ENCODE data around the gene TDRD1. TPM values are rescaled to one million over a fixed set of nuclear protein-coding genes. Genes with fewer than 3 reads are reported as not detected.
"Not testable (repeated sequence)": the region's sequence is repeated elsewhere in the genome, so short reads cannot be mapped to it uniquely, and the experiment has no call there.

Gene TDRD1, protein sequence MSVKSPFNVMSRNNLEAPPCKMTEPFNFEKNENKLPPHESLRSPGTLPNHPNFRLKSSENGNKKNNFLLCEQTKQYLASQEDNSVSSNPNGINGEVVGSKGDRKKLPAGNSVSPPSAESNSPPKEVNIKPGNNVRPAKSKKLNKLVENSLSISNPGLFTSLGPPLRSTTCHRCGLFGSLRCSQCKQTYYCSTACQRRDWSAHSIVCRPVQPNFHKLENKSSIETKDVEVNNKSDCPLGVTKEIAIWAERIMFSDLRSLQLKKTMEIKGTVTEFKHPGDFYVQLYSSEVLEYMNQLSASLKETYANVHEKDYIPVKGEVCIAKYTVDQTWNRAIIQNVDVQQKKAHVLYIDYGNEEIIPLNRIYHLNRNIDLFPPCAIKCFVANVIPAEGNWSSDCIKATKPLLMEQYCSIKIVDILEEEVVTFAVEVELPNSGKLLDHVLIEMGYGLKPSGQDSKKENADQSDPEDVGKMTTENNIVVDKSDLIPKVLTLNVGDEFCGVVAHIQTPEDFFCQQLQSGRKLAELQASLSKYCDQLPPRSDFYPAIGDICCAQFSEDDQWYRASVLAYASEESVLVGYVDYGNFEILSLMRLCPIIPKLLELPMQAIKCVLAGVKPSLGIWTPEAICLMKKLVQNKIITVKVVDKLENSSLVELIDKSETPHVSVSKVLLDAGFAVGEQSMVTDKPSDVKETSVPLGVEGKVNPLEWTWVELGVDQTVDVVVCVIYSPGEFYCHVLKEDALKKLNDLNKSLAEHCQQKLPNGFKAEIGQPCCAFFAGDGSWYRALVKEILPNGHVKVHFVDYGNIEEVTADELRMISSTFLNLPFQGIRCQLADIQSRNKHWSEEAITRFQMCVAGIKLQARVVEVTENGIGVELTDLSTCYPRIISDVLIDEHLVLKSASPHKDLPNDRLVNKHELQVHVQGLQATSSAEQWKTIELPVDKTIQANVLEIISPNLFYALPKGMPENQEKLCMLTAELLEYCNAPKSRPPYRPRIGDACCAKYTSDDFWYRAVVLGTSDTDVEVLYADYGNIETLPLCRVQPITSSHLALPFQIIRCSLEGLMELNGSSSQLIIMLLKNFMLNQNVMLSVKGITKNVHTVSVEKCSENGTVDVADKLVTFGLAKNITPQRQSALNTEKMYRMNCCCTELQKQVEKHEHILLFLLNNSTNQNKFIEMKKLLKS
- under 1 TPM in 3 of 4 donors, not detected in 1; 0.06 to 0.11 (median 0.07) TPM for polyA plus RNA-seq (ENCODE audit: insufficient read length in 4 of 4)

DNA sequence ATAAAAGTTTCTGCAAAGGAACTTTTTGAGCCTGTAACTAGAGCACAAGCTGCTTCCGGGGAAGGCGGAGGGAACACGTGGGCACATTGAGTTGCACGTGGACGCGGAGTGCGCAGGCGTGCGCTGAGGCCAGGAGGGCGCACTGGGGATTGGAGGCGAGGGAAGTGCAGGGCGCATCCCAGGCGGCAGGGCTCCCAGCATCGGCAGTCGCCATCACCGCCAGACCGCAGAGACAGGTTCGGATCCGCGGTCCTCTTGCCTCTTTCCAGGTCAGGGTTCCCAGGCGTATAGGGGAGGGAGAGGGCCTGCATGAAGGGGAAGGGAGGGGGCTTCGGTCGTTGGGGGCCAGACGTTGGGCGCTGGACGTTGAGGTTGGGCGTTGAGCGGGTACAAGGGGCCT lies at the start of gene TDRD1:
Gene TDRD1 (plus strand): TSS at position 206 of the 400 bp plus-strand sequence. CDS start 8,479 bp downstream, outside the sequence.
- no peak for DNase-seq (ENCODE audit: low read depth in 4 of 4, low spot score in 3 of 4)

DNA sequence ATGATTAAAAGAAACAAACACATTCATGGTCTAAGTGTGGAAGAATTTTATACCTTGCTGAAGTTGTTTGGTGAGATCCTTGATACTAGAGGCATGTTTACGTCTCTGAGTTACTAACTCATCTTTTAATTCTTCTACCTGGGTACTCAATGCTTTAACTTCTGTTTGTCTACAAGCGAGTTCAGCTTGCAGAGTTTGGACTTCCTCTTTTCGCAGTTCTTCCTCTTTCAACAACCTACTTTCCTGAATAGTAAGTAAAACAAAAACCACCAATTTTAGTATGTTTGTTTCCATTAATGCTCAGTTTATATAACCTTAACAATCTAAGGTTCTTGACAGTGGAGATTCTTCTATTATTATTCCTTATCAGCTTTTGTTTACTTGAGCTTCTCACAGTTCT lies 48.1 kb upstream of the TDRD1 start:
- DNase-seq (ENCODE audit: low read depth in 4 of 4, low spot score in 3 of 4) = no peak

DNA sequence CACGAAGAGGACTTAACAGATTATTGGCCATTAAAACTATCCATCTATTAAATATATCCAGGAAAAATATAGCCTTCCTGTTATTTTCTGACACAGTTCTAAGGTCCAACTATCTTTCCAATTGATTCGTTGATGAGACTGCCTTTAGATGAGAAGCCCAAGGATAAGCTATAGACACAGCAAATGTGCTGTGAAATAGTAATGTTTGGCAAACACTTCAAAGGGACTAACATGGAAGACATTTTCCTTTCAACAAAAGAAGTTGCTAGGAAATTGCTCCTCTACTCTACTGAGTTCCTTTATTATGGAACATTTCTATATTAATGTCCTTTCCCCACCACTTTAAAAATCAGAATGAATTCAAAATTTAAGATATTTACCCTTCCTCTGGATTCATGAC lies 43.7 kb upstream of the TDRD1 start:
- no peak for DNase-seq (ENCODE audit: low read depth in 4 of 4, low spot score in 3 of 4)

DNA sequence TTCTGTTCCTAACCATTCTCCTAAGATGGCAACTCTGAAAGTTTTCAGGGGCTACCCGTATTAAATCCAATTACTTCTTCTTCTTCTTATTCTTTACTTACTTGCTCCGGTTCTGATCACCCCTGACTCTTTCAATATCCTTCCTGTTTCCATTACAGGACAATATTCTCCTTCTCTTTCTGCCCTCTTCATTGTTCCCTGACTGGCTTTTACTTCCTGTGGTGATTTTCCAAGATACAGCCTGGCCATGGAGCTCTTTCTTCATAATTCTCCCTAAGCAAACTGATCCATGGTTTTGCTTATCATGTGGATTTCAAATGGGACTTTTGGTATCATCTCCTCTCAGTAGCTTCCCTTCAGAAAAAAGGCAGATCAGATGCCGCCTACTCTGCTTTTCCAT lies 40.6 kb upstream of the TDRD1 start:
- DNase-seq (ENCODE audit: low read depth in 4 of 4, low spot score in 3 of 4) = no peak

DNA sequence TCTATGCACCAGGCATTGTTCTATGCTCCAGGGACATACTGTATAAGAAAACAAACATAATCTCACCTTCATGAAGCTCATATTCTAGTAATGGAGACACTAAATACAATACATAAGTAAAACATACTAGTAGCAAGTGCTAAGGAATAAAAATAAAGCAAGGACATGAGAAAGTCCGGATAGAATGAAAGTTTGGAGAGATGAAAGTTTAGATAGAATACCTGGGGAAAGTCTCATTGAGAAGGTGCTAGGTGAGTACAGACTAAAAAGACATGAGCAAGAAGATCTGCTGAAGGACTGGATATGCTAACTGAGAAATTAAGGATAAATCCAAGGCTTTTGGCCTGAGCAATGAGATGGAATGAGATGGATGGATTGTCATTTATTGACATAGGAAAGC lies 39.1 kb upstream of the TDRD1 start:
- DNase-seq (ENCODE audit: low read depth in 4 of 4, low spot score in 3 of 4) = no peak

DNA sequence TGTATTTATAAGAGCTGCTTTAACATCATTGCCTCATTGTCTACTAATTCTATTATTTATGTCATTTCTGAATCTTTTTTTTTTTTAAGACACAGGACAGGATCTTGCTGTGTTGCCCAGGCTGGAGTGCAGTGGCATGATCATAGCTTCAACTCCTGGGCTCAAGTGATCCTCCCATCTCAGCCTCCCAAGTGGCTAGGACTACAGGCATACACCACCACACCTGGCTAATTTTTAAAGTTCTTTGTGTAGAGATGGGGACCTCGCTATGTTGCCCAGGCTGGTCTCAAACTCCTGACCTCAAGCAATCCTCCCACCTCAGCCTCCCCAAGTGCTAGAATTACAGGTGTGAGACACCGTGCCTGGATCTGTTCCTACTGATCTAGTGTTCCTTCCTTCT lies 38.3 kb upstream of the TDRD1 start:
- not testable (repeated sequence) for DNase-seq (ENCODE audit: low read depth in 4 of 4, low spot score in 3 of 4)

DNA sequence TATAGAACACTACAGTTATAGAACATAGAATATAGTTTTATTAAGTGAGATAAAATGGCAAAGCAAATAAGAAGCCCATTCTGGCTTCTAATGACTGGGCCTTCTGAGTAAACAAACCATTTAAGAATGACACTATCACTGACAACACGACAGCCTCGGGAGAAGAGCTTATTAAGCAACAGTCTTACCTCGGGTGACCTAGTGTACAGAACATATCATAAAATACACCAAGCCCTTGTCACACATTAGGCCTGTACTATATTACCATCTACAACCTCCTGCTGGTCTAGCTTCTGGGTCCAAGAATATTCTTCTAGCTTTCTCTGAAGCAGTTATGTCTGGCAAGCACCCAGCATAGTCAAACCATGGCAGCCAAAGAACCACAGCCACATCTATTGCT lies 37.1 kb upstream of the TDRD1 start:
- no peak for DNase-seq (ENCODE audit: low read depth in 4 of 4, low spot score in 3 of 4)

DNA sequence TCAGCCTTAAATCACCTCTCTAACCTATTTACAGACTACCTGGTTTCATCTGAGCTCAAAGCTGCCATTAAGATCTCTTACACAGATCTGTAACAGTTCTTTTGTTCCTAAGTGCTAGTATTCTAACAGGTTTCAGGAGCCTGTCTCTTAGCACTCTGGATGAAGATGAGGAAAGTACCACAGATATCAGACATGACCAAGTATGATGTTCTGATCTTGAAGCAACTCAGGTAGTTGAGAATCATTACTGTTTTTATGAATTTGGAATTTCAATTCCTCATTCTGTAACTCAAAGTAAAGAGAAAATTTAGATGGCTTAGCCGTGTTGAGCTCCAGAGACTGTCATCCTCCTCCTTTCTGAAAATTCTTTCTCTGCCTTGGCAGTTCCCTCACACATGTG lies 36.0 kb upstream of the TDRD1 start:
- no peak for DNase-seq (ENCODE audit: low read depth in 4 of 4, low spot score in 3 of 4)

DNA sequence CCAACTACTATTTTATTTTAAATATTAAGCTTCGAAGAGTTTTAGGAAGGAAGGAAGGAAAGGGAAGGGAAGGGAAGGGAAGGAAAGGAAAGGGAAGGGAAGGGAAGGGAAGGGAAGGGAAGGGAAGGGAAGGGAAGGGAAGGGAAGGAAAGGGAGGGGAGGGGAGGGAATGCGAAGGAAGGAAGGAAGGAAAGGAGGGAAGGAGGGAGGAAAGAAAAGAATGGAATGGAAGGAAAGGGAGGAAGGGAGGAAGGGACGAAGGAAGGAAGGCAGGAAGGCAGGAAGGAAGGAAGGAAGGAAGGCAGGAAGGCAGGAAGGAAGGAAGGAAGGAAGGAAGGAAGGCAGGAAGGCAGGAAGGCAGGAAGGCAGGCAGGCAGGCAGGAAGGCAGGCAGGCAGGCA lies 29.7 kb upstream of the TDRD1 start:
- not testable (repeated sequence) for DNase-seq (ENCODE audit: low read depth in 4 of 4, low spot score in 3 of 4)

DNA sequence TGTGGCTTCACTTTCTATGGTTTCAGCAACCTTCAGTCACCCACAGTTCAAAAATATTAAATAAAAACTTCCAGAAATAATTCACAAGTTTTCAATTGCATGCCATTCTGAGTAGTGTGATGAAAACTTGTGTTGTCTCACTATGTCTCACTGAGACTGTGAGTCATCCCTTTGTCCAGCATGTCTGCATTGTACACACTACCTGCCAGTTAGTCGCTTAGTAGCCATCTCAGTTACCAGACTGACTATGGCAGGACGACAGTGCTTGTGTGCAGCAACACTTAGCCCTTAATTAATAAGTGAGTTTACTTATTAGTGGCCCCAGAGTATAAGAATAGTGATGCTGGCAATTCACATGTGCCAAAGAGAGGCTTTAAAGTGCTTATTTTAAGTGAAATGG lies 27.7 kb upstream of the TDRD1 start:
- no peak for DNase-seq (ENCODE audit: low read depth in 4 of 4, low spot score in 3 of 4)

DNA sequence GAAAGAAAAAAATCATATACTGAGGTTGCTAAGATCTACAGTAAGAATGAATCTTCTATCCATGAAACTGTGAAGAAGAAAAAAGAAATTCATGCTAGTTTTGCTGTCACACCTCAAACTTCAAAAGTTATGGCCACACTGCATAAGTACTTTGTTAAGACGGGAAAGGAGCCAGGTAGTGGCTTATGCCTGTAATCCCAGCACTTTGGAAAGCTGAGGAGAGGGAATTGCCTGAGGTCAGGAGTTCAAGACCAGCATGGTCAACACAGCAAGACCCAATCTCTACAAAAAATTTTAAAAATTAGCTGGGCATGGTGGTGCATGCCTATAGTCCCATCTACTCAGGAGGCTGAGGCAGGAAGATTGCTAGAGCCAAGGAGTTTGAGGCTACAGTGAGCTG lies 27.3 kb upstream of the TDRD1 start:
- DNase-seq (ENCODE audit: low read depth in 4 of 4, low spot score in 3 of 4) = no peak

DNA sequence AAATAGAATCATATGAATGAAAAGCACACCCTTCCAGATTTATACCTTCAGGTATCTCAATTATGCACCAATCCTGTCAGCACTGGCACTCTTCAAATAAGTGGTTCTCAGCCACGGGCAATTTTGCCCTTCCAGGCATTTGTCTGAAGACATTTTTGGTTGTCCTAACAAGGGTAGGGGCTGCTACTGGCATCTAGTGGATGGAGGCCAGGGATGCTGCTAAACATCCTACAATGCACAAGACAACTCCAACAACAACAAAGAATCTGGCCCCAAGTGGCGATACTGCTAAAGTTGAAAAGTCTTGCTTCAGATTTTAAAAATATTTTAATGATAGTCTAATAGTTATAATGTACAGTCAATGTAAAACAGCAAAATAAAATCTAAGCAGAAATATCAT lies 21.2 kb upstream of the TDRD1 start:
- DNase-seq (ENCODE audit: low read depth in 4 of 4, low spot score in 3 of 4) = no peak

DNA sequence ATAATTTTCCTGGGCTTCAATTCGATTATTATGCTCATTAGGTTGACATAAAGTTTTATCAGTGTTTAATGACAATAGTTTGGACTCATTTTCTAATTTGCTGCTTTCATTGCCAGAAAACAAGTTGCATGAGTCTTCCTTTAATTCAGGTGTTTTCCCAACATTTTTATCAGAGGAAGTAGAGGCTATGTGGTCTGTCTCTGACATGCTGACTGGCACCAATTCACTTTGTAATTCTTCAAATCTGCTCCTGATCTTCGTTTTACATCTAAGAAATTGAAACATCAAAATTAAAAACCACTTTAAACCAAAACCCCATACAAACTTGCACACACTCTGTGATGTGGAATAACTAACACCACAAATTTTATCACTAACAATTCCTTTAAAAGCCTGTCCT lies 16.1 kb upstream of the TDRD1 start:
- DNase-seq (ENCODE audit: low read depth in 4 of 4, low spot score in 3 of 4) = no peak

DNA sequence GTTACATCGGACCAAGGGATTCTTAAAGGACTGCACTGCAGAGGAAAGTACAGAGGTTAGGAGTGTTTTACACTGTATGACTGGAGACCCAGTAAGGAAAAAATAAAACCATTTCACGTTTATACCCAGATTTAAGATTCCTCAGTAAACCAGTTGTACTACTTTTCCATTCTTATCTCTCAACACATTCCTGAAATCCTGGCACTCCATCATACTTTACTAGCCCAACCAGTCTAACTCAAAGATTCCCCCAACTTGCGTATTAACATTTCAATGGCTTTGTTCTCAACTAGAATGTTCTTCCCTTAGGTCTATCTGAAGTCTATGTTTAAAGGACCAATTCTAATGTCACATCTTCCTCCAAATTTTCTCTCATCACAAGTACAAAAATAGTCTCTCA lies 13.1 kb upstream of the TDRD1 start:
- DNase-seq (ENCODE audit: low read depth in 4 of 4, low spot score in 3 of 4) = no peak

DNA sequence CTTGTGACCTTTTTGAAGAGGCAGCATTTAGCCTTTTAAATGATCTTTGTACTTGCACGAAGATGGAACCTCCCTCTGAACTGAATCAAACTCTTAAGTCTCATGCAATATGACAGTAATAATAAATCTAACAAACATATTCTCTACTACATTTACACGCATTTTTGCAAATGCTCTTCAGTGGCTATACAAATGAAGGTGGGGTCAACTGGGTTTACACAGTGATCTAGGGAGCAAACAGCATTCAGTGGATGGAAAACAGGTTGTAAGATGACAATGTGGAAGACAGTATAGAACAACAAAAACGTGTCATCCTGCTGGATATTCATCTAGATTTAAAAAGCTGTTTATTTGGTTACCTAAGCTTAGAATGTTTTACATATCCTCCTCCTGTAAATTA lies 12.7 kb upstream of the TDRD1 start:
- no peak for DNase-seq (ENCODE audit: low read depth in 4 of 4, low spot score in 3 of 4)

DNA sequence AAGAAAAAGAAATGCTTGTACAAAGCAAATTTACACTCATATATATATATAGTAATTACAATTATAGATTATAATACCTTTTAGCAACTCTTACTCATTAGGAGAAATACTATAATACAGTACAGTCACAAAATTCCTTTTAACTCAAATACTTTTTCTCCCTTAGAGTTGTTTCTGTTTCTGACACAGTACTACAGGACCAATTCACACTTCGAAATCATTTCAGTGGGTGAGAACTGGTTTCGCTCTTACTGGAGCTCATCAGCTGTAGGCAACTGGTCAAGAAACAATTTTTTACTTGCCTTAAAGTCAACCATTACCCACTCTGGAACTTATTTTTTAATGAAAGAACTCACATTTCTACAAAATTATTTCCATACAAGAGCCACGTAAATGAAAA lies 11.2 kb upstream of the TDRD1 start:
- DNase-seq (ENCODE audit: low read depth in 4 of 4, low spot score in 3 of 4) = no peak

DNA sequence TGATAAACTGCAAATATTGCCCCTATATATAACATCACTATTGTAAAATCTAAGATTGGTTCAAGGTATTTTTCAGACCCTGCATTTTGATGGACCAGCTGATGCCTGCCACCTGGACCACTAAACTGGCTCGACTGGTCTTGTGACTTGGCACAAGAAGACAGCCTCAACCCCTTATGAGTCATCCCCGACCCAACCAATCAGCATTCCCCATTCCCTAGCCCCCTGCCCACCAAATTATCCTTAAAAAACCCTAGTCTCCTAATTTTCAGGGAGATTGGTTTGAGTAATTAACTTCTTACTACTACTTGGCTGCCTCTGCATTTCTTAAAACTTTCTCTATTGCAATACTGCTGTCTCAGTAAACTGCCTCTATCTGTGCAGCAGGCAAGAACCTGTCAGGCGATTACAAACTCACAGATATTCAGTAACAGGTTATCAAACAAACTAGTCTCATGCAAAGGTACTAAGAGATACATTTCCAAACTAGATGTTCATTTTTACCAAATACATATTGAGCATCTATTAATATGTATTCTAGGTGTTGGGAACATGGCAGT lies 10.6 kb upstream of the TDRD1 start:
- DNase-seq (ENCODE audit: low read depth in 4 of 4, low spot score in 3 of 4) = no peak

DNA sequence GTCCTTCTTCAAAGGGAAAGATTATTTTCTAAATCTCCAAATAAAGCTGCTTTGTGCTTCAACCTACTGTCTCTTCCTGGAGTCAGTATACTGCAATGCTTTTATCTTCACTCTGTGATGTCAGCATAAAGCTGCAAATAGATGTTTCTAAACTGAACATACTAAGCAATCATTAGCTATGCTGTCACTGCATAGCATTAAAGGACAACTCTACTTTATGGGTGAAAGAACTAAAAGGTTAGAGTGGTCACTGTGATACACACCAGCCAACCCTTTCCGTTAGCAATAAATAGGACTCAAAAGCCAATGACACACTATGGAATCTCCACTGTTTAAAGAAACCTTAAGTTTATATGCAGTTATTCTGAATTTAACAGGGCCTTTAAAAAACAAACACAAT lies 6.9 kb upstream of the TDRD1 start:
- DNase-seq (ENCODE audit: low read depth in 4 of 4, low spot score in 3 of 4) = no peak

DNA sequence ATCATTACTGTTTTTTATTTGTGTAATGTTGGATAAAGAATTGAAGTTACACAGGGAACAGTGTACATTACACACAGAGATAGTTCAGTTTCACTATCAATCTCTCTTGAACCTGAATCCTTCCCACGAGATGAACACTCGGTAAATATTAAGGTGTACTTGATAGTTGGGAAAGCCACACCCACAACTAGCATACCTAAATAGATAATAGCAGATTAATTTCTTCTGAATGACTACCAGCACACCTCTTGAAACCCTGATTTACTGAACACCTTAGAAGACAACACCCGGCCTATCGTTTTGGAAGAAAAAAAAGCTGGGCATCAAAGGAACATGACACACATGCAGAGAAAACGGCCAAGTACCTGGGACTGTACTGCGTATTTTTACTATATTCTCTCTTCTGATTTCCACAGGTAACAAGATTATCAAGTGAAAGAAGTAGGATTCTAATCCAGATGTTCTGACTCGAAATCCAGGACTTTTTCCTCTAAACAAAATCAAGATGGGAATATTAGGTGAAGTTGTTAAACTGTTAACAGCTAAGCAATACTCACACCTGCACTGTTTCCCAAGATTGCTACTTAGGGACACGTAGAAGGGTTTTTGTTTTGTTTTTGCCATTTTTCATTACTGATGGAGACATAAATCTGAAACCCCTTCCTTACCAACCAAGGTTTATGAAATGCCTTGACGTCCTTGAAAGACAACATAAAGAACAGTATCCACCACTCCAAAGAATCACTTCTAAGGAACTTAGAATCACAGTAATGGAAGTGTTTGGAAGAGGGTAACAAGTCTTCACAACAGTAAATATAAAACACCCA lies 6.2 kb upstream of the TDRD1 start:
- no peak for DNase-seq (ENCODE audit: low read depth in 4 of 4, low spot score in 3 of 4)

DNA sequence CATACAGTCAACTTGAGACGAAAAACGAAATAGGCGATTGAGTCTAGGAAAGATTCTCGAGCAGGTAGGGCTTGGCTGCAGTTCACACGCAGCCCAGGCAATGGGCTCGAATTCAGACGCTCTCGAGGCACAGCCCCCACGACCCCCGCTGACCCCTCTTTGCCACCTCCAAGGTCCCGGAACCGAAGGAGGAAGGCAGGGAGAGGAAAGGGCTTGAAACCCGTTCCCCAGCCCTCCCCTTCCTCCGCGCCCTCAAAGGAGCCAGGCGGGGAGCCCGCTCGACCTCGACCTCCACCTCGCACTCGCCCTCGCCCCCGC lies 5.6 kb upstream of the TDRD1 start:
- DNase-seq (ENCODE audit: low read depth in 4 of 4, low spot score in 3 of 4) = no peak
